Hepatic stellate cell (primary cell): ENCODE measurements around the gene LEPR.
"Not testable (repeated sequence)": the region's sequence is repeated elsewhere in the genome, so short reads cannot be mapped to it uniquely, and the experiment has no call there.

Experiments
- DNase-seq: peaks from one replicate; pipeline ENCODE4 v3.0.0; 2011; ENCODE audit warnings: low spot score

The LEPR gene, protein sequence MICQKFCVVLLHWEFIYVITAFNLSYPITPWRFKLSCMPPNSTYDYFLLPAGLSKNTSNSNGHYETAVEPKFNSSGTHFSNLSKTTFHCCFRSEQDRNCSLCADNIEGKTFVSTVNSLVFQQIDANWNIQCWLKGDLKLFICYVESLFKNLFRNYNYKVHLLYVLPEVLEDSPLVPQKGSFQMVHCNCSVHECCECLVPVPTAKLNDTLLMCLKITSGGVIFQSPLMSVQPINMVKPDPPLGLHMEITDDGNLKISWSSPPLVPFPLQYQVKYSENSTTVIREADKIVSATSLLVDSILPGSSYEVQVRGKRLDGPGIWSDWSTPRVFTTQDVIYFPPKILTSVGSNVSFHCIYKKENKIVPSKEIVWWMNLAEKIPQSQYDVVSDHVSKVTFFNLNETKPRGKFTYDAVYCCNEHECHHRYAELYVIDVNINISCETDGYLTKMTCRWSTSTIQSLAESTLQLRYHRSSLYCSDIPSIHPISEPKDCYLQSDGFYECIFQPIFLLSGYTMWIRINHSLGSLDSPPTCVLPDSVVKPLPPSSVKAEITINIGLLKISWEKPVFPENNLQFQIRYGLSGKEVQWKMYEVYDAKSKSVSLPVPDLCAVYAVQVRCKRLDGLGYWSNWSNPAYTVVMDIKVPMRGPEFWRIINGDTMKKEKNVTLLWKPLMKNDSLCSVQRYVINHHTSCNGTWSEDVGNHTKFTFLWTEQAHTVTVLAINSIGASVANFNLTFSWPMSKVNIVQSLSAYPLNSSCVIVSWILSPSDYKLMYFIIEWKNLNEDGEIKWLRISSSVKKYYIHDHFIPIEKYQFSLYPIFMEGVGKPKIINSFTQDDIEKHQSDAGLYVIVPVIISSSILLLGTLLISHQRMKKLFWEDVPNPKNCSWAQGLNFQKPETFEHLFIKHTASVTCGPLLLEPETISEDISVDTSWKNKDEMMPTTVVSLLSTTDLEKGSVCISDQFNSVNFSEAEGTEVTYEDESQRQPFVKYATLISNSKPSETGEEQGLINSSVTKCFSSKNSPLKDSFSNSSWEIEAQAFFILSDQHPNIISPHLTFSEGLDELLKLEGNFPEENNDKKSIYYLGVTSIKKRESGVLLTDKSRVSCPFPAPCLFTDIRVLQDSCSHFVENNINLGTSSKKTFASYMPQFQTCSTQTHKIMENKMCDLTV

DNA sequence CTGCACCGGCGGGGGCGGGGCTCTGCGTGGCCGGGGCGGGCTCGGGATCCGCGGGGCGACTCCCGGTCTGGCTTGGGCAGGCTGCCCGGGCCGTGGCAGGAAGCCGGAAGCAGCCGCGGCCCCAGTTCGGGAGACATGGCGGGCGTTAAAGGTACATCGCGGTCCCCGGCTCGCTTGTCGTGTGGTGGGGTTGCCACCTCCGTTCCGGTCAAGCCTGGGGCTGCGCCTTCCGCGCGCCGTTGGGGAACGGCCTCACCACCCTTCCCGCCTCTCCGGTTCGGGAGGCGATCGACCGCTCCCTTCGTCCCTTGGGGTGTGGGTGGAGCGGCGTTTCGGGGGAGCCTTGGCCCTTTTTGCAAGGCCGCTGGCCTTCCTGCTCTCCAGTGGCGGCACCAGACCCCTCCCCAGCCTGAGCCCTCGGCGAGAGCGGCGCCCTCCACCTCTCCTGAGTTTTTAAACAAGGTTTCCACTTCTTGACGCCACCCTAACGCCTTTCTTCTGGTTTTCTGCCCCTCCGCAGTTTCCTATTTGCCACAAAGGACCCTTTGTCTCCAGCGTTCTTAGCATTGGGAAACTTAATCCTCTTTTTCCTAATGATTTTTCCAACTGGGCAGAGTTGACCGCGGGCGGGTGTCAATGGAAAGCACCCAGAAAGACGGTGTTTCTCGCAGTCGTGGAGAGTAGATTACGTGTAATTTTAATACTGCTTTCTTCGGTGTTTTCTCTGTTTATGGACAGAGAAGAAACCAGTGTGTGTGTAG lies at the start of gene LEPR, which contains the start of gene LEPROT:
TSS of gene LEPR (plus strand) at position 79 of the 761 bp plus-strand sequence. CDS start 144,898 bp downstream, outside the sequence.
TSS of gene LEPROT (plus strand) at position 79 of the 761 bp plus-strand sequence. CDS start at position 136, 57 bp downstream.
- DNase-seq: no peak

GRCh38 chr1:65371544-65371943 lies 48.9 kb upstream of the LEPR start:
- DNase-seq: no peak

DNA sequence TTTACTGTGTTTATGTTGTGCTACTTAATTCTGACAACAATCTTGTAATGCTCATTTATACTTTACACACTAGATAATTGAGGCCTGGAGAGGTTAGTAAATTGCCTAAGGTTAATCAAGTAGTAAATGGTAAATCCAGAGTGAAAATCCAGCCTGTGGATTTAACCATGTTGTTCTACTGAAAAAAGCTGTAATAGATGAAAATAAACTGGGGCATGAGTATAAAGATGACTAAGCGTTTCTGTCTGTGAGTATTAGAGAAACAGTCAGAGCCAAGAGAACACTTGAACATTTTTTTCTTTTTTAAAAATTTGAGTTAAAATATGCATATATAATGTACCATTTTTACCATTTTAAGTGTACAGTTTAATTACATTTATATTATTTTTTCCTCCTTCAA lies 47.9 kb upstream of the LEPR start:
- DNase-seq: peak; percentile 4

DNA sequence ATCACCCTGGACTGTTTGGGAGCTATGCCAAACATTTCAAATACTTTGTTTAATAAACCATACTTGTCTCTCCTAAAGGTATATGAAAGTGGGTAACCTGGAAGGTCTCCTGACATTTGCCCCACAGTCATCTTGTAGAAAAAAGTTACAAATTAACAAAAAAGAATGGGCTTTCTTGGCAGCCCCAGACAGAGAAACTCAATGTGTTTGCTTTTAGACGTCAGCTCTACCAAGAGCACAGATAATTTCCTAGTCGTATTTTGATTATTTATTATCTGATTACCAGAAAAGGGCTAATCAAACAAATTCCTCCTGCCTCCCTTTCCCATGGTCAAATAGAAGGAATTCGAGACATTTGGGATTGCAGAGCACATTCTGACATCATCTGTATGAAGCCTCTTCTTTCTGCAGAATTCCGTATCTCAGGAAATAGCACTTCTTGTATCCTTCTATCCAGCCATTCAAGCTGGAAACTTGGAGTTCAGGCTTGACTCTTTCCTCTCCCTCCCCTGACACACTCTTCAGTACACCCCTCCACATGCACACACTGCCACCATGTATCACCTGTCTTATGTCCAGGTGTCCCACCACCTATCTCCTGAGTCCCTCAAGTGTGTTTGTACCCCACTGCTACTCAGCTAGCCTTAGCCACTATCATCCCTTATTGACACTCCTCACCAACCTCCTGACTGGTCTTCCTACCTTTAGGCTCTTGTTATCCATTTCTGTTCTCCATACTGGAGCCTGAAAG lies 42.8 kb upstream of the LEPR start:
- no peak for DNase-seq

DNA sequence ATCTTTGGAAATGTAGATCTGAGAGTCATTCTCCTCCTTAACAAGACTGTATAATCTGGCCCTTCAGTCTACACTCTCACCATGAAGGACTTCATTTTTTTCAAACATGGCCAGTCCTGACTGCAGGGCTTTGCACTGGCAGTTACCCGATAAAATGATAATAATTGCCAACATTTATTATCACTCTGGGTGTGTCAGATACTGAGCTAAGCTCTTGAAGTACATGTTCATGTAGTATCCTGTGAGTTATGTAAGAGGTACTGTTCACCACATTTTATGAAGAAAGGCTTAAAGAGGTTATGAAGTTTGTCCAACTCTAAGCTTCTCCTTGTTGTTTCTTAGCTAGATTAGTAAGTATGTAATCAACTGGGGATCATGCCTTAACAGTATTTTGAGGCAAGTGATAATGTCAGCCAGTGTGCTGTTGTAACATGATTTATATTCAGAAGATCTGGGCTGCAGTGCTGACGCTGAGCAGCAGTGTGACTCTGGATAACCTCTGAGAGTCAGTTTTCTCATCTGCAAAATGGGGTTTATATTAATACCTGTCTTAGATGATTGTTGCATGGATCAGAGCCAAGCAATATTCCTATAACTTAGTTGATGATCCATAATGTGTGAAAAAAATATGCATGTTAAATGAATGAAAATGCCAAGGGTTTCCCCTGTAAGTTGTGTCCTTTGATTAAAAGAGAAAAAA lies 42.1 kb upstream of the LEPR start:
- no peak for DNase-seq

DNA sequence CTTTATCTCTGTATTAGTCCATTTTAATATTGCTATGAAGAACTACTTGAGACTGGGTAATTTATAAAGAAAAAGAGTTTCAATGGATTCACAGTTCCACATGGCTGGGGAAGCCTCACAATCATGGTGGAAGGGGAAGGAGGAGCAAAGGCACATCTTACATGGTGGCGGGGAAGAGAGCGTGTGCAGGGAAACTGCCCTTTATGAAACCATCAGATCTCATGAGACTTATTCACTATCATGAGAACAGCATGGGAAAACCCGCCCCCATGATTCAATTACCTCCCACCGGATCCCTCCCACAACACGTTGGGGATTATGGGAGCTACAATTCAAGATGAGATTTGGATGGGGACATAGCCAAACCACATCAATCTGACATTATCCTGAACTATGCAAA lies 36.0 kb upstream of the LEPR start:
- DNase-seq: not testable (repeated sequence)

GRCh38 chr1:65386439-65386838 lies 34.0 kb upstream of the LEPR start:
- no peak for DNase-seq

DNA sequence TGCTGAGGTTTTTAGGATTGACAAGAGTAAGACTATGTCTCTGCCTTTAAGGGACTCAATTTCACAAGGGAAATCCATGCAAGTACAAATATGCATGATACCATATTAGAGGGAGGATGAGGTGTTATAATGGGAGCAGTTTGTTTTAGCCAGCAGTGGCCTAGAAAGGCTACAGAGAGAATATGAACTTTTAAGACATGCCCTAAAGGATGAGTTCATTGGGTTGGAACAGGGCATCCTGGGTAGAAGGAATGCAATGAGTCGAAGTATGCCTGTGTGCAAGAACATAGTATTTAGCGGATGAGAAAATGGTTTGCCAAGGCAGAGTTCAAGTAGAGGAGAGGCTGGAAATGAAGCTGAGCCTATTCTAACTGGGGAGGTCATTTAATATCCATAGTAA lies 32.6 kb upstream of the LEPR start:
- DNase-seq: no peak

DNA sequence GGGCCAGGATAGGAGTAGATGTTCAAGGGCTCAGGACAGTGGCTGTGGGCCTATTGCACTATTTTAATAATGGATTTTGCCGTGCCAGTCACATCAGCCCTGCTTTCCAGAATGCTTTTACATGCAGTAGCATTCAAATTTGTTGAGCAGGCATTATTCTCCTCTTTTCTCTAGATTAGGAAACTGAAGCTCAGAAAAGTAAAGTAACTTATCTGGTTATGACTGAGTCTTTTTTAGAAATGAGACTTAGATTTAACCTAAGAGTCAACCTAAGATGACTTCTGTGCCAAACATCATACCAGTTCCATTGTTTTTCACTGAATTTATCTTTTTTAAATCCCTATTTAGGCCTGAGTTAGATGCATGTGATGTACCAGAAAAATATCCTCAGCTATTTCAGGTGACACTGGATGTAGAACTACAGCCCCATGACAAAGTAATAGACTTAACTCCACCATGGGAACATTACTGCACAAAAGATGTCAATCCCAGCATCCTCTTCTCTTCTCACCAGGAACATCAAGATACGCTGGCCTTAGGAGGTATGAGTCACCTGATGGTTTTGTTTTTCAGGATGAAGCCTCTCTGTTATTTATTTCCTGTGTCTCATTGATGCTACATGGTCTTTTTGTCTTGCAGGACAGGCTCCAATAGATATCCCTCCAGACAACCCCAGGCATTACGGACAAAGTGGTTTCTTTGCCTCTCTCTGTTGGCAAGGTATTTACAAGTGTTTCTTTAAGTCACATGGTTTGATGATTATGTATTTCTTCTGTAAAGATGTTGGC lies 31.4 kb upstream of the LEPR start:
- no peak for DNase-seq

DNA sequence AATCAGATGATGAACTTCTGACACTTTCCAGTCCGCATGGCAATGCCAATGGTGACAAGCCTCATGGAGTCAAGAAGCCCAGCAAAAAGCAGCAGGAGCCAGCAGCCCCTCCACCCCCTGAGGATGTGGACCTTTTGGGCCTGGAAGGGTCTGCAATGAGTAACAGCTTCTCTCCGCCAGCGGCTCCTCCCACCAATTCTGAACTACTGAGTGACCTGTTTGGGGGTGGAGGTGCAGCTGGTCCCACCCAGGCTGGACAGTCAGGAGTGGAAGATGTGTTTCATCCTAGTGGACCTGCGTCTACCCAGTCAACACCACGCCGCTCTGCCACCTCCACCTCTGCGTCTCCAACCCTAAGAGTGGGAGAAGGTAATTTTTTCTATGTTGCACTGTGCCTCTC lies 28.0 kb upstream of the LEPR start:
- DNase-seq: no peak

- peak; percentile 9 for DNase-seq
Measured at GRCh38 chr1:65393347-65393746, 27.1 kb upstream of the LEPR start.

- DNase-seq: no peak
Measured at GRCh38 chr1:65393928-65394327, 26.5 kb upstream of the LEPR start.

GRCh38 chr1:65395887-65396612 lies 24.4 kb upstream of the LEPR start:
- DNase-seq: no peak

GRCh38 chr1:65398083-65398482 lies 22.4 kb upstream of the LEPR start:
- no peak for DNase-seq

DNA sequence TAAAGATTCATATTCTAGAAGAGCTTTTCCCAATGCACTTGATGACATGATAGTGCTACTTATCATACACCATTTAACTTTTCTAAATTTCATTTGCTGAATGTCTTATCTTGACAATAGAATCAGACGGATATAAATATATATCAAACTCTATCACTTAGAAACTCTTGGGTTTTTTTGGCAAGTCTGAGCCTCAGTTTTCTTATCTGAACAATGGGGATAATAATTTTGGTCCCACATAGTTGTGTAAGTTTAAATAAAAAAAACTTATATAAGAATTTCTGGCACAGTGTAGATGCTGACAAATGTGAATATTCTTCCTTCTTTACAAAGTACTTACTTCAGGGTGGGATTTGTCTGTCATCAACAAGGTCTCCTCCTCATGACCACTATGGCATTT lies 21.5 kb upstream of the LEPR start:
- no peak for DNase-seq

- DNase-seq: no peak
Measured at GRCh38 chr1:65401612-65402011, 18.9 kb upstream of the LEPR start.

- no peak for DNase-seq
Measured at GRCh38 chr1:65404941-65405340, 15.5 kb upstream of the LEPR start.

DNA sequence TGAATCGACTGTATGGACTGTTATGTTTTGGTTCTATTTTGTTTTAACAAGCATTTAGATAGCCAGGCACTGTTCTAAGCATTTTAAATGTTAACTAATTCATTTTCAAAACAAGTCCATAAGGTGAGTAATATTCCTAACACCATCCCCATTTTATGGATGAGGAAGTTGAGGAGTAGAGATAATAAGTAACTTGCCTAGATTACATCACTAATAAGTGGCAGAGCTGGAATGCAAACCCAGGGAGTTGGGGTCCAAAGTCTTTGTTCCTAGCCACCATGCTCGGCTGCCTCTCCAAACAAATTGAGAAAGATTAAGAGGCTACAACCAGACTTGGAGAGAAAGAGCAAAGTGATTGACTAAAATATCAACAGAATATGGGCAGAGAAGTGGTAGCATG lies 12.6 kb upstream of the LEPR start:
- no peak for DNase-seq

DNA sequence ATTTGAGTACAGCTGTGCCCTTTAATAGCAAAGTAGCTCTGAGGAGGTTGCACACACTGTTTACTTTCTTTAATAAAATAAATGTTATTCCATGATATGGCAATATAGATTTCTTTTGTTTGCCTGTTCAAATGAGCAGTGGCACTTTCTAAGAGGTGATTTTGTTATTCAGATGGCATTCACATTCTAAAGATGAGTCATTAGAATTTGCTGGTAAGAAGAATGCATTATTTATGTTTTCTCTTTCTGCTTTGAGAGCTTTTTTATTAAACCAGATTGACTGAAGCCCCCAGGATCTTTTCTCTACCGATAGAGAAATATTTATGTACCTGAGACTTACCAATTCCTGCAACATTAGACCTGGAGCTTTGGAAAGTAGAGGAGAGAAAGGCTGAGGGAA lies 11.2 kb upstream of the LEPR start:
- no peak for DNase-seq
